HEK293 (cell line): ENCODE data around the gene OR6N1.

ENCODE experiments used
- CTCF ChIP-seq: fragments of 450-650 bp; formaldehyde crosslinking; IDR thresholded peaks from 2 replicates; pipeline ENCODE4 v1.5.1; 2016; ENCODE audit warnings: missing biosample characterization, missing genetic modification characterization
- KLF10 ChIP-seq: fragments of 450-650 bp; IDR thresholded peaks from 2 replicates; pipeline ENCODE4 v1.5.1; 2018; ENCODE audit warnings: missing biosample characterization, mild to moderate bottlenecking, missing genetic modification characterization
- RBAK ChIP-seq: fragments of 450-650 bp; formaldehyde crosslinking; IDR thresholded peaks from 2 replicates; pipeline ENCODE4 v1.5.1; 2016; ENCODE audit warnings: missing biosample characterization, missing genetic modification characterization
- TRIM28 ChIP-seq: IDR thresholded peaks from 2 replicates; pipeline ENCODE4 v1.6.1; 2011; ENCODE audit warnings: low read length, control low read depth, borderline replicate concordance
- YY1 ChIP-seq: fragments of 450-650 bp; formaldehyde crosslinking; IDR thresholded peaks from 2 replicates; pipeline ENCODE4 v1.5.1; 2018; ENCODE audit warnings: missing biosample characterization, missing genetic modification characterization
- ZBTB7A ChIP-seq: fragments of 450-650 bp; formaldehyde crosslinking; IDR thresholded peaks from 2 replicates; pipeline ENCODE4 v1.5.1; 2016; ENCODE audit warnings: low read depth, missing biosample characterization, missing genetic modification characterization
- ZNF133 ChIP-seq: fragments of 450-650 bp; formaldehyde crosslinking; IDR thresholded peaks from 2 replicates; pipeline ENCODE4 v1.5.1; 2016; ENCODE audit warnings: missing biosample characterization, missing genetic modification characterization
- ZNF18 ChIP-seq: fragments of 450-650 bp; formaldehyde crosslinking; IDR thresholded peaks from 2 replicates; pipeline ENCODE4 v1.5.1; 2016; ENCODE audit warnings: missing biosample characterization, missing genetic modification characterization
- ZNF274 ChIP-seq, 2 experiments: fragments of 200-500 bp in 1 of 2; fragments of 450-650 bp in 1 of 2; sonication (Bioruptor generic) in 1 of 2; formaldehyde crosslinking in 1 of 2; IDR thresholded peaks; 2 replicates each; pipeline versions ENCODE4 v1.5.1 to v1.6.1; 2014 to 2016; ENCODE audit warnings: borderline replicate concordance in 1 of 2, inconsistent platforms in 1 of 2, low read length in 1 of 2, missing biosample characterization in 1 of 2, missing genetic modification characterization in 1 of 2
- ZNF521 ChIP-seq: fragments of 450-650 bp; formaldehyde crosslinking; IDR thresholded peaks from 2 replicates; pipeline ENCODE4 v1.5.1; 2017; ENCODE audit warnings: missing biosample characterization, mild to moderate bottlenecking, missing genetic modification characterization
- ZNF670 ChIP-seq: fragments of 450-650 bp; formaldehyde crosslinking; IDR thresholded peaks from 2 replicates; pipeline ENCODE4 v1.5.1; 2016; ENCODE audit warnings: missing biosample characterization, missing genetic modification characterization, low read depth
- ZNF677 ChIP-seq: fragments of 450-650 bp; IDR thresholded peaks from 2 replicates; pipeline ENCODE4 v1.5.0; 2018; ENCODE audit warnings: missing biosample characterization, mild to moderate bottlenecking, missing genetic modification characterization, moderate library complexity
- ZNF768 ChIP-seq: fragments of 450-650 bp; formaldehyde crosslinking; IDR thresholded peaks from 2 replicates; pipeline ENCODE4 v1.5.1; 2018; ENCODE audit warnings: missing biosample characterization, mild to moderate bottlenecking, missing genetic modification characterization

GRCh38 chr1:158719664-158720063 lies 52.3 kb downstream of the OR6N1 start:
- no peak for TF ChIP-seq RBAK
- TF ChIP-seq ZNF521 (tag by site-specific recombination): no peak
- no peak for TF ChIP-seq KLF10 (tag by site-specific recombination)
- TF ChIP-seq CTCF: no peak
- no peak for TF ChIP-seq TRIM28
- no peak for TF ChIP-seq ZNF274 (IDR thresholded peaks at IDR 0.05; ENCODE audit: low read length)
- no peak for TF ChIP-seq ZNF274 (tag by site-specific recombination; IDR thresholded peaks at IDR 0.05; ENCODE audit: borderline replicate concordance)
- TF ChIP-seq ZBTB7A (tag by site-specific recombination): no peak
- TF ChIP-seq ZNF768: no peak
- TF ChIP-seq ZNF133 (tag by site-specific recombination): no peak
- TF ChIP-seq YY1 (tag by site-specific recombination): no peak
- no peak for TF ChIP-seq ZNF677 (tag by site-specific recombination)
- TF ChIP-seq ZNF670: no peak
- TF ChIP-seq ZNF18 (tag by site-specific recombination): no peak
